Activated B cell treated with CpG ODN at 0.5 μM for 24 hours (primary cell): ENCODE data around the gene NEK2. TPM values are rescaled to one million over a fixed set of nuclear protein-coding genes. Genes with fewer than 3 reads are reported as not detected.

Source experiments
- ATAC-seq: fragments of 200-7000 bp; cut with Tn5 transposase; one replicate; pipeline ENCODE4 v1.10.0; 2021; ENCODE audit warnings: low read depth, mild to moderate bottlenecking, moderate library complexity
- CTCF ChIA-PET: fragments of 350-600 bp; sonication (Branson Sonifier 250); formaldehyde crosslinking; loops from one replicate; lab custom pipeline; 2021; ENCODE audit warnings: antibody characterized with exemption; lab: Charles Lee
- POLR2A ChIA-PET: fragments of 350-600 bp; sonication (Branson Sonifier 250); formaldehyde crosslinking; loops from one replicate; lab custom pipeline; 2021; ENCODE audit warnings: antibody characterized with exemption; lab: Charles Lee
- DNase-seq: peaks from one replicate; pipeline ENCODE4 v3.0.0; 2022
- H3K27ac Mint-ChIP-seq: one replicate; pipeline ENCODE4 v1.8.0; 2020; ENCODE audit warnings: mixed read lengths
- H3K27me3 Mint-ChIP-seq: one replicate; pipeline ENCODE4 v1.8.0; 2021; ENCODE audit warnings: mixed read lengths
- H3K36me3 Mint-ChIP-seq: one replicate; pipeline ENCODE4 v1.8.0; 2021; ENCODE audit warnings: low read depth, mixed read lengths
- H3K4me1 Mint-ChIP-seq: one replicate; pipeline ENCODE4 v1.8.0; 2021; ENCODE audit warnings: mixed read lengths
- H3K4me3 Mint-ChIP-seq: one replicate; pipeline ENCODE4 v1.8.0; 2020; ENCODE audit warnings: mild to moderate bottlenecking, mixed read lengths
- H3K9me3 Mint-ChIP-seq: one replicate; pipeline ENCODE4 v1.8.0; 2020; ENCODE audit warnings: mixed read lengths
- intact Hi-C: fragments of 100-400 bp; cut with micrococcal nuclease; formaldehyde crosslinking; loops from one replicate; pipeline ENCODE4 v1.15.1; 2024
- total RNA-seq: library from RNA; stranded (reverse); gene quantifications from 2 replicates; pipeline ENCODE4 v1.2.3, GENCODE V29; 2022
- TF ChIP-seq, protein P1 (sequence below): fragments of 200-600 bp; IDR thresholded peaks from one replicate; pipeline ENCODE4 v1.8.0; 2022; ENCODE audit warnings: antibody characterized with exemption, mild to moderate bottlenecking

NEK2 gene
- total RNA-seq, 1 donor from 2014 or later: 0.35 TPM

DNA sequence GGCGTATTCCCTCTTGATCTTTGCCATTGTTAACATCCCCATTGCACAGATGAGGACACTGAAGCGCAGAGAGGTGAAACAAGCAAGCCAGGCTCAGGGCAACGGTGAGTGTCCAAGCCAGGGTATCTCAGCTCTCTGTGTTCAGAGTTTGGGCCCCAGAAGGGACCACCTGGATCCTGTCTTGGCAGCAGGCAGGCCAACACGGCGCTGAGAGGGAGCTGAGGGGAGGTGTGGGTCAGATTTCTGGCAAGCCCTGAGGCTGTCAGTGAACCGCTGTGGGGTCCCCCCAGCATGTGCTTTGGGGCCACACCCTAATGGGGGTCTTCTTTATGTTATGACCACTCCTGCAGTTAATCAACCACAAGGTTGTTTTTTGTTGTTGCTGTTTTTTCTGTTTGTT, 23.1 kb downstream of the NEK2 start:
- peaks cover 4% of the 10 kb centered on the region for H3K4me1 Mint-ChIP-seq
- ATAC-seq (no peak), DNase-seq (no peak)
- no peak overlapping the region for H3K4me3 Mint-ChIP-seq
- intact Hi-C loops: no loop called here
- no peak overlapping the region for H3K27ac Mint-ChIP-seq
- no peaks in the 10 kb centered on the region for H3K9me3 Mint-ChIP-seq
- ChIA-PET CTCF (interaction anchor here (1.5 to 1.7 kb wide), 2 partner anchors 74 to 137 kb away, joined by 3 to 4 read pairs; partner anchors contain the start of gene SLC30A1), POLR2A (no interaction called here)
- TF ChIP-seq, protein P1, sequence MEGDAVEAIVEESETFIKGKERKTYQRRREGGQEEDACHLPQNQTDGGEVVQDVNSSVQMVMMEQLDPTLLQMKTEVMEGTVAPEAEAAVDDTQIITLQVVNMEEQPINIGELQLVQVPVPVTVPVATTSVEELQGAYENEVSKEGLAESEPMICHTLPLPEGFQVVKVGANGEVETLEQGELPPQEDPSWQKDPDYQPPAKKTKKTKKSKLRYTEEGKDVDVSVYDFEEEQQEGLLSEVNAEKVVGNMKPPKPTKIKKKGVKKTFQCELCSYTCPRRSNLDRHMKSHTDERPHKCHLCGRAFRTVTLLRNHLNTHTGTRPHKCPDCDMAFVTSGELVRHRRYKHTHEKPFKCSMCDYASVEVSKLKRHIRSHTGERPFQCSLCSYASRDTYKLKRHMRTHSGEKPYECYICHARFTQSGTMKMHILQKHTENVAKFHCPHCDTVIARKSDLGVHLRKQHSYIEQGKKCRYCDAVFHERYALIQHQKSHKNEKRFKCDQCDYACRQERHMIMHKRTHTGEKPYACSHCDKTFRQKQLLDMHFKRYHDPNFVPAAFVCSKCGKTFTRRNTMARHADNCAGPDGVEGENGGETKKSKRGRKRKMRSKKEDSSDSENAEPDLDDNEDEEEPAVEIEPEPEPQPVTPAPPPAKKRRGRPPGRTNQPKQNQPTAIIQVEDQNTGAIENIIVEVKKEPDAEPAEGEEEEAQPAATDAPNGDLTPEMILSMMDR: no peak
- peaks cover 5% of the 10 kb centered on the region for H3K27me3 Mint-ChIP-seq
- H3K36me3 Mint-ChIP-seq: no peaks in the 10 kb centered on the region

DNA sequence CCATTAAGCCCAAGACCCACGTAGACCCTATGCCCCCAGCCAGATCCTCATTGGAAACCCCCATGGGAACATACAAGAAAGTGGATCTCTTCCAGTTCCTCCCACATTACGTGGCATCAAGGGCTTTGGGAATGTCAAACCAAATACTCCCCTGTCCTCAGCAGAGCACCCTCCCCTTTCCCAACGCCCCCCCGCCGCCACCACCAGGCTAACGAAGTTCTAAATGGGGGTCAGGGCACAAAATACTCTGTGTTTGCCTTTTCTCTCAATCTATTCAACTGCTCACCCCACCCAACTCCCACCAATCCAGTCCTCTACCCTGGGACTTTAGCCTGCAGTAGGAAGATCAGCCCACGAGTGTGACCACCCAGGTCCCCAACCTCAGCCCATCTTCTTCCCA, 24.5 kb downstream of the NEK2 start:
- TF ChIP-seq, protein P1: no peak
- Mint-ChIP-seq H3K9me3 (no peaks in the 10 kb centered on the region), H3K27me3 (peaks cover 6% of the 10 kb centered on the region), H3K4me1 (peaks cover 4% of the 10 kb centered on the region), H3K27ac (no peak overlapping the region), H3K4me3 (no peak overlapping the region), H3K36me3 (no peaks in the 10 kb centered on the region)
- no peak for ATAC-seq
- intact Hi-C loops: no loop called here
- CTCF ChIA-PET: interaction anchor here (1.2 to 1.5 kb wide), 2 partner anchors 136 to 137 kb away, joined by 3 to 4 read pairs; no protein-coding TSS in a partner anchor
- POLR2A ChIA-PET: no interaction called here
- DNase-seq: no peak

DNA sequence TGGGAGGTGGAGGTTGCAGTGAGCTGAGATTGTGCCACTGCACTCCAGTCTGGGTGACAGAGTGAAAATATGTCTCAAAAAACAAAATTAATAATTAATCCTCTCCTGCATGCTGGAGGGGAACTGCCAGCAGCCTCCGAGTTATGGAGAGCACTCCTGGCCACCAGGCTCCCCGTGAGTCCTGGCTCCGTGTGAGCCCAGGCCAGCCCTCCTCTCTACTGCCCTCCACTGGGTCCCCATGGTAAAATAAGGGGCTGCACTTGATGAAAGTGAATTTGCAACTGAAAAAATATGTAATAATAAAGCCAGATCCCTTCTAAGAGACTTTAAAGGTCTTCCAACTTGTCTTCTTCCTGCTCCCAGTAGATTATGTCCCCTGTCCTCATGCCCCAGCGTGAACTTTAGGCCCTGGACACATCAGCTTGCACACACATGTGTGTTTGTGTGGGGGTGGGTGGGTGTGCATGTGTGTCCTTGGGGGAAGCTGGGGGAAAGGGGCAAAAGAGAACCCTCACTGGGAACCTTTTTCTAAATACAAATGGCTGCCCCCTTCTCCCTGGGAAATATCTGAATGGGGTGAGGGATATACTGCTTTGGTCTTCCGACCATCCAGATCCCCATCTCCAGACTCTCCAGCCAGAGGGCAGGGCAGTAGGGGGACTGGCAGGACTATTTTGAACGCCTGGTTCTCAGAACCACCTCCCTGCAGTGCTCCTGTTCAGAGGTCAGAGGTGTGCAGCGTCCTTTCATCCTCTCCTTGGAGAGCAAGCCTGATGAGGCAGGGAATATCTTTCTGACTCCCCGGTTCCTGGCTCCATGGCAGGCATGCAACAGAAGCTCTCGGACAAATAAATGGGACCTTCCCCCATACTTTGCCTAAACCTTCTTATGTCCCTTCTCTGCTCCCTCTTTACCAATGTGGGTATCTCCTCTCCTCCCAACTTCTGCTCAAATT, 26.2 kb downstream of the NEK2 start:
- CTCF ChIA-PET: no interaction called here
- TF ChIP-seq, protein P1: no peak
- POLR2A ChIA-PET: no interaction called here
- Mint-ChIP-seq H3K36me3 (no peaks in the 10 kb centered on the region), H3K27ac (no peak overlapping the region), H3K4me1 (no peaks in the 10 kb centered on the region), H3K27me3 (peaks cover 6% of the 10 kb centered on the region), H3K9me3 (no peaks in the 10 kb centered on the region), H3K4me3 (no peak overlapping the region)
- intact Hi-C loops: loop anchor here (1.0 kb wide), 1 partner anchor 72 kb away; no protein-coding TSS in a partner anchor
- no peak for DNase-seq
- ATAC-seq: peak; percentile 86

DNA sequence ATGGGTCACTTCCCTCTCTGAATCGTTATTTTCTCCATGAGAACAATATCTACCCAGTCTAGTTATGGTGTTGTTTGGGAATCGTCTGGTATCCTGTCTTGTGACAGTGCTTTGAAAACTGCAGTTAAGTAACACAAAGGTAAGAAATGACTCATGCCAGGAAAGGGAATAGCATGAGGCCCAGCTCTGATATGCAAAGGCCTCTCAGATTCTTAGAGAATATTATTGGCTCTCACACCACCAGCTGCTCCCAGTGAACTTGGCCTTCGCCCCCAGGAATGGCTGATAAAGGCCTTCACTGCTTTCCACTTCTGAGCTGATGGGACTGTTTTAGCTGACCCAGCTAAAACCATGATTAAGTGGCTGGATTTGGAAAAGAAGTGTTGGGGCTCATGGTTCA, 27.1 kb downstream of the NEK2 start:
- TF ChIP-seq, protein P1: no peak
- Mint-ChIP-seq H3K9me3 (no peaks in the 10 kb centered on the region), H3K4me1 (no peaks in the 10 kb centered on the region), H3K36me3 (no peaks in the 10 kb centered on the region), H3K27ac (no peak overlapping the region), H3K27me3 (peaks cover 6% of the 10 kb centered on the region), H3K4me3 (no peak overlapping the region)
- POLR2A ChIA-PET: no interaction called here
- DNase-seq (no peak), ATAC-seq (no peak)
- CTCF ChIA-PET: no interaction called here
- intact Hi-C loops: no loop called here

DNA sequence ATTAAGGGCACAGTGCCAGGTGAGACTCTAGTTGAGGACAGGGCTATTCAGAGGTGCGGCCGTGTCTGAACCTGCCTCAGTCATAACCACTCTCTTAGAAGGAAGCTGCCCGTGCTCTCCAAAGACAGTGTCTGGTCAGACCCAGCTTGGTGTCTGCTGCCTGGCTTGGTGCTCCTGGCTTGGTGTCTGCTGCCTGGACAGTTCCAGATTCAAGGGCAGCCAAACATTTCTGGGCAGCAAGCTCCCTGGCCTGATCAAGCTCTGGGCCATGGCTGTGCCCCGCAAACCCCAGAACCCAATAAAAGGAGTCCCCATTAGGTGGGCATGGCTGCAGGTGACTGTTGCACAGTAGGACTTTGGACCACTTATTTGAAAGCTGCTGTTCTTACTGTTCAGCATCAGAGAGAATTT, 27.7 kb downstream of the NEK2 start:
- ChIA-PET CTCF (interaction anchor here (0.5 to 1.3 kb wide), 2 partner anchors 13 to 177 kb away, joined by 3 read pairs; no protein-coding TSS in a partner anchor), POLR2A (no interaction called here)
- DNase-seq (no peak), ATAC-seq (no peak)
- no peaks in the 10 kb centered on the region for H3K36me3 Mint-ChIP-seq
- no peaks in the 10 kb centered on the region for H3K9me3 Mint-ChIP-seq
- H3K4me3 Mint-ChIP-seq: no peak overlapping the region
- no peak overlapping the region for H3K27ac Mint-ChIP-seq
- intact Hi-C loops: no loop called here
- H3K27me3 Mint-ChIP-seq: peaks cover 6% of the 10 kb centered on the region
- TF ChIP-seq, protein P1: no peak
- no peaks in the 10 kb centered on the region for H3K4me1 Mint-ChIP-seq
